ENCODE data around the gene CDA.
"Not testable (repeated sequence)": the region's sequence is repeated elsewhere in the genome, so short reads cannot be mapped to it uniquely, and the experiment has no call there.

The CDA gene

DNA sequence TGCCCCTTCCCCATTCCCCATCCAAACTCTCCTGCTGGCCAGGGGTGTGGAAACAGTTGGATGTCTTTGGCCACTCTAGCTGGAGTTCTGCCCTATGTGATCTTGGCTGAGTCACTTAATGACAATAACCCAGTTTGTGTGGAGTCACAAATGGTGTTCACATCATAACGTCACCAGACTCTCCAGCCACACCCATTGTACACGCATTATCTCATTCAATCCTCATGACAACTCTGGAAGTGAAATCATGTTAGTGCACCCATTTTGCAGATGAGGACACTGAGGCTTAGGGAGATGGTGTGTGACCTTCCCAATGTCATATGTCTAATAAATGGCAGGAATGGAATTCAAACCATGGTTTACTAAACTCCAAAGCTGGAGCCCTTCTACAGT, 1.2 kb upstream of the CDA start:
- DNase-seq, result no peak

DNA sequence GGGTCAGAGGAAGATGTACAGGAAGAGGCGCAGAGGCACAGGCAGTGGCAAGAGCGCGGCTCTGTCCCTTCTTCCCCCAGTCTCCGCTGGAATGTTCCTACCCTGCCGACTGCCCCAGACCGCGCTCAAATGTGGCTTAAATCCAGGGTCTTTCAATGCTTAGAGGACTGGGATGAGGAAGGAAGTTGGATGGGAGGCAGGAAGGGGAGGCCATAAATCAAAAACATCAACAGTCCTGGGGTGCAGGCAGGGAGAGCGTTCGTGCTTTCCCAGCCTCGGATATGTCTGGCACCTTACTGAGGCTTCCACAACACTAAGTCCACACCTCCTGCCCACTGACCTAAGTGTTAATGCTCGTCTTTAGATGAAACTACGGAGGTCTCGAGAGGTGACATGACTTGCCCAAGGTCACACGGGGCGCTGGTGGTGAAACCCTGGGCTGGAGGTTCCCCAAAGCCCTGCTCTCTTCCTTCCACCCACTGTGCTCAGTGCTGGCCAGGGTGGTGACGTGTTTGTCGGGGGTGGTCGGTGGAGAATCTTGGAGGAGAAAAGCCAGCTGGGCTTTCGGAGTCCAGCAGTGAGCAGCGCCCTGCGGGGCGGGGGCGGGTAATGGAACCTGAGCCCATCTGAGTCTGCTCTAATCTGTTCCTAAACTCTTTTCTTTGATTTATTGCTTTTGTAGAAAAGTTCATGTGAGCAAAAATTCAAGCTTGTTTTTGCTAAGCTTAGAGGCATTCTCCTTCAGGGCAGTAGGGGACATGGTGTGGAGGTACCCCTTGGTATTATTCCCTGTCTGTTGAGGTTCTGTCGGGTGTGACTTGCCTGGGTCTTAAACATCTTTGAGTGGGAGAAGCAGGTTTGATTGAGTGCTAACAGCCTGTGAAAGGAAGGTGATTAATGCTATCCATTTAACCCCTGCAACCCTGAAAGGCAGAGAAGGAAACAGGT, 708 bp downstream of the CDA start:
- no peak for DNase-seq

DNA sequence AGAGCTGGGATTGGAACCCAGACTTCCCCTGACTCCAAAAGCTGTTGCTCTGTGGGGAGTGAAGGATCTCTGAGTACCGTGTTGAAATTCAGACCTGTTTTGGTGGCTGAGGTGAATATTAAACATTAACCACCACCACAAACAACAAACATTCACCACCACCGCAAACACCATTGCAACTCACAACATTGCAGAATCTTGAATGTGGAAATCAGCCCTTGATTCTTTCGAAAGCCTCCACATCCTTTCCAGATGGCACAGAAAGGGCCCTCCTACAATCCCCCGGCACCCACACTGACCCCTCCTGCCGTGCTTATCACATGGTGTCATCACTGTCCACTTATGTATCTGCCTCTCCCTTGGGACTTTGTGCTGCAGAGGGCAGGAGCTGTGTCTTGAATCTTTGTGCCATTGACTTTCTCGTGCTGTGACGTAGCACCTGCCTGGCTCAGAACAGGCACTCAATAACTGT, 1.4 kb downstream of the CDA start:
- no peak for DNase-seq

DNA sequence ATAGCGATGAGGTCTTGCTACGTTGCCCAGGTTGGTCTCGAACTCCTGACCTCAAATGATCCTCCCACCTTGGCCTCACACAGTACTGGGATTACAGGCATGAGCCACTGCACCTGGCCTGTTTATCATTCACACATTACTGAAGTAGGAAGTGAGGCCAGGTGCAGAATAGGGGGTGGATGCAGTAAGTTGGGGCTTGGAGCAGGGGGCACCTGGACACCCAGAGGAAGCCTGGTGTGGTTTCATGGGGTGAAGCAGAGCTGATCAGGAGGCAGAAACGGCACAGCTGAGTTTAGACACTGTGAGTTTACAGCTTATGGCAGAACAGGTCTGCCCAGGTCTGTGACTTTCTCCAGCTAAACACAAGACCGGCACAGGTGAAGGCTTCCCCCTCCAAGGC, 4.9 kb downstream of the CDA start:
- no peak for DNase-seq

DNA sequence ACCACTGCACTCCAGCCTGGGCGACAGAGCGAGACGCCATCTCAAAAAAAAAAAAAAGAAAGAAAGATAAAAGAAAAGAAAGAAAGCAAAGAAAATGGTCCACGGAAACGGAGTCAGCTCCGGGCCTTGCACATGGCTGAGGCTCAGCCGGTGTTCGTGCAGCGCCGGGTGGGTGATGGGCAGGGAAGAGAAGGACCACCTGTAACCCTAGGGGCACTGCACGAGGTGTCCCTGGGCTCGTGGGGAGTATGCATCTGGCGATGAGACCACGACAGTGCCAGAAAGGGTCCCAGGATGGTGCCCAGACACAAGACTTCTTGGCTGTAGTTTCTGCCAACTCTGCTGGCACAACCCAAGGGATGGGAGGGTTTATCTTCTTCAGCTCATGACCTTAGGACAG, 5.8 kb downstream of the CDA start:
- DNase-seq, result no peak

DNA sequence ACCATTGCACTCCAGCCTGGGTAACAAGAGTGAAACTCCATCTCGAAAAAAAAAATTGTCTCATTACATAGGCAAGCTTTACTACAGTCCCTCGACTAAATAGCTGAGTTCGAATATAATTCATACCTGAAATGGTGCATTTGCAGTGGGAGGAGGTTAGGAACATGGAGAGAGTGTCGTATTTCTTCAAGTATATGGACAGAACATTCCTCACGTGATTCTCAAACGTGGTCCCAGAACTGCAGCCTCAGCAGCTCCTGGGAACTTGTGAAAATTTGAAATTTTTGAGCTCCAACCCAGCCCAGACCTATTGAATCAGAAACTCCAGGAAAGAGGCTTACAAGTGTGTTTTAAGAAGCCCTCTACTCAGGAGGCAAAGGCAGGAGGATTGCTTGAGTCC, 7.2 kb downstream of the CDA start:
- DNase-seq, result no peak

DNA sequence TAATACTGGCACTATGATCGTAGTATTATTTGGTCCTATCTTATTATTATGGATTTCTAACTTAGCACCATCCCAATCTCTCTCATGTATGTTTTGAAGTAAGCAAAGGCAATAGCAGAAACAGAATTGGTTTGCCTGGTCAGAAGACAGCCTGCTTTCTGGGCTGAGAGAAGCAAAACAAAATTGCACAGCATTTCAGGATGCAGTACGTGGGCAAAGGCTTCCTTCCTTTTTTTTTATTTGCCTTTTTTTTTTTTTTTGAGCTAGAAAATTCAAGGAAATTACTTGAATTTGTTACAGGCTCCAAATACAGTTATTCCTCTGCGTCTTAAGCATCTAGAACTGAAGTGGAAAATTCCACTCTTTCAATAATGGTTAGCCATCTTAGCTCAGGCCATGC, 8.8 kb downstream of the CDA start:
- no peak for DNase-seq

DNA sequence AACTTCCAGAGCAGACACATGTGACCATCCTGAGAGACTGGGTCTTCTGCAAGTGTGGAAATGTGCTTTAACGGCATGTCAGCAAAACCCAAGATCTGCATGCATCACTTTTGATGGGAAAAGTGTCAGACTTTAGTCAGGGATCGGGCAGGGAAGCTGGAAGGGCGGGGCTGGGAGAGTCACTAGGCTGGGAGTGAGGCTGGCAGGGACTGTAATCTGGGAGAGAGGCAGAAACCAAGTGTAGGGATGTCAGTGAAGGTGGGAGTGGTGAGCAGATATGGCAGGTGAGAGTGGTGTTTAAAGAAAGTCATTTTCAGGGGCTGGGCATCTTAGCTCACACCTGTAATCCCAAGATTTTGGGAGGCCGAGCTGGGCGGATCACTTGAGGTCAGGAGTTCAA, 11.3 kb downstream of the CDA start:
- DNase-seq, result no peak

DNA sequence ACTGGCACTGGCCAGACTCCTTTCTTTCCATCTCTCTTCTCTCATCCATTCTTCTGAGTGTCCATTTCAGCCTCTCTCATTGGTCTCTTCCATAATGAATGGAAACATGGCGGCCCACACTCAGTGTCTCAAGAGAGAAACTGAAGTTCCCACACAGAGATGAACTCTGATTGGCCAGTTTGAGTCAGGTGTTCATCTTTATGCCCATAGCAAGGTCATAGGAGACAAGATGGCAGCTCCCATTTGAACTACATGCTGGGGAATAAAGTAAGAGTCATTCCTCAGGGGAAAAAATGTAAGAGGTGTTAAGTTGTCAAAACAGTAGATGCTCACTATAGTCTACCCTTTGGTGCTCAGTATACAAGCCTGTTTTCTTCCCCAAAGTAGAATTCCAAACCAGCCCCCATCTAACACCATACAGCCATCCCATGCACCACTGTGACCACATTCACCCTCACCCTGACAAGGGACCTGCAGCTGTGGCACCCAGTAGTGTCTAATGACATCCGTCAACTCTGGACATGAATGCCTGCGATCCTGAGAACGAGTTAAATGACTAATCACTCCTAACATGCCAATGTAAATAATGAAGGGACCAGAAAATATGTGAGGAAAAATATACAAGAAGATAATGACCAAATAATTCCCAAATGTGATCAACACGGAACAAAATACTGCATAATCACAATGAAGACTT, 12.4 kb downstream of the CDA start:
- no peak for DNase-seq

DNA sequence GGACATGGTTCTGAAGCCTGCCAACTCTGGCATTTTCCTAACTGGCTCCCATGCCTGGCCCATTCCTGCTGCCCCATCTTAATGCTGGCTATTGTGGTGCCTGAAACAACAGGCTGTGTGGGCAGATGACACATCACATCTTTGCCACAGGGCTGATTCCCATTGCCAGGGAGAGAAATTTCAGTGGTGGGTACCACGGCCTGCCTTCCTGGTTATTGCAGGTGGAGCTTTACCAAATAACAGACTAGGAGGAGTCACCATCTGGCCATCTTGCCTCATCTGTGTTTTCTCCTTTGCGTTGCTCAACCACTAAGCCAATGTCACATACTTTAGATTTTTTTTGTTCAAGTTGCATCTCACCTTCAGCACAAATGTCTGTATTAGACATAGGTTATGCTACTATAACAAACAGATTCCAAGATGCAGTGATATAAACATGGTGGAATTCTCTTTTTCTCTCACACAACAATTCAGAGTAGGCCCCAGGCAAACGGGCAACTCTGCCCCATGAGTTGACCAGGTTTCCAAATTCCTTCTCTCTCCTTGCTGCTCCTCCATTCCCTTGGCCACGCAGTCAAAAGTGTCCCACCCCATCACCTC, 14.1 kb downstream of the CDA start:
- no peak for DNase-seq

DNA sequence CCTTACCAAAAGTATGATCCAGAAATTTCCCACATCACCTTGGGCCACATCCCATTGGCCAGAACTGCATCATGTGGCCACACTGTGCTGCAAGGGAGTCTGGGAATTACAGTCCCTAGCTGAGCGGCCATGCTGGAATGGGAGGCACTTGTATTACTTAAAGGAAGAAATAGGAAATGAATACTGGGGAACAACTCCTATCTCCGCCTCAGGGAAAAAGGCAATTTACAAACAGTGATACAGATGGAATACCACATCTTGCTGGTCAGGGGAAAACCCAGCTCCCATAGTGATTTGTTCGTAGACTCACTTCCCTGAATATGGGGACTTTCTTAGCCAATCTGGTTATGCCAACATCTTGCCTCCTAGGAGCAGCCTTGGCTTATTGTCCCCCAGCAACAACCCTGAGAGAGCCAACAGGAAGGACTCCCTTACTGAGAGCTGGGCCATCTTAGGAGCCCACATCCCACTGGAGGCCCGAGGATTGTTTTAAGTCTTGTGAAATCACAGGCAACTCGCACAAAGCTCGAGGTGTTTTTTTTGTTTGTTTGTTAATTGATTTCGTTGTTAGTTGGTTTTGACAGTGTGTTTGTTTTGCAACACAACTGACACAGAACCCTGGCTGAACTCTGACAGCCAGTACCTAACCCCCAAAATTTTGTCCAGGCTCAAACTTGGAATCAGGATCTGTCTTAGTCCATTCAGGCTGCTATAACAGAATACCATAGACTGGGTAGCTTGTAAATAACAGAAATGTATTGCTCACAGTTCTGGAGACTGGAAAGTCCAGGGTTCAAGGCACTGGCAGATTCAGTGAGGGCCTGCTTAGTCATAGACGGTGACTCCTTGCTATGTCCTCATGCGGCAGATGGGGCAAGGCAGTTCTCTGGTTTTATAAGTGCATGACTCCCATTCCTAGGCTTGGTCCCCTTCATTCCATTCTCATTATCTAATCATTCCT, 14.9 kb downstream of the CDA start:
- DNase-seq, result no peak

DNA sequence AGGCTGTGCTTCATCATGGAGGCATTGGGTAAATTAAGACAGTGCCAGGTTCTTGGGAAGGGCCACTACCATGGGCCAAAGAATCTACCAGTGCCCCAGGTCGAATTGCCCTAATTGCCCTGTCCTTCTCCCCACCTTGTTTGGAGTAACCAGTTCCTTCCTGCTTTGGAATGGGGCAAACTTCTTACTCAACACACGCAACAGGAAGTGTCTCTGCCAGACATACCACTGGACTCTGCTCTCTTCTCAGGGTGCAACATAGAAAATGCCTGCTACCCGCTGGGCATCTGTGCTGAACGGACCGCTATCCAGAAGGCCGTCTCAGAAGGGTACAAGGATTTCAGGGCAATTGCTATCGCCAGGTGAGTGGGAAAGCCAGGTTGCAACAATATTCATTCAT, 15.8 kb downstream of the CDA start:
- no peak for DNase-seq

DNA sequence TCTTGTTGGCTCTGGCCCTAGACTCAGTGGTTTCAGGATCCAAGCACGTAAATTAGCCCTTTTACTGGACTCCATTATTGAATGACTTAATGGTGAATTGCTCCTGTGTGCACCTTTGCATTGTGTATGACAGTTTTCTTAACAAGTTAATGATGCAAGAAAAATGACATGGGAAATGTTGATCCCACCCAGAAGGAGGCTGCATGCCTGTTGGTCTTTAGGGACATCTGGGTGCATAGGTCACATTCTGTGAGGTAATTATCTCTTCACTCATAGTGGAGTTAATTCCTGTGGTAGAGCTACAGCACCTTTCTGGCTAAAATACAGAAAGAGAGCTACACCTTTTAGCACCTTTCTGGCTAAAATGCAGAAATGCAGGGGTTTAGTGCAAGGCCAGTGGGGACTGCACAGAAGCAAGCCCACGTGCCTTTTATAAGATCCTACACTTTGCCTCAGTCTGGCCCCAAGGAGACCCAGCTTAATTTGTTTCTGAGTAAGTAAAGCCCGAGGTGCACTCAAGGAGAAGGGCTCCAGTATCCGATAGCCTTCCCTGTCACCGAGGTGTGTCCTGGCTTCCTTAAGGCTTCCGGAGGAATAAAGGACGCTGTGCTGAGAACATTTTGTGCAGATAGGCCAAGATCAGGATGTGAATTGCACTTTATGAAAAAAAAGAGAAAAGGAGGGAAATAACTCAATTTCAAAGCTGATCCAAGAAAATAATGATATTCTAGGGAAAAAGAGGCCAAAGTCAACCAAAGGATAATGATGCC, 18.1 kb downstream of the CDA start:
- not testable (repeated sequence) for DNase-seq

DNA sequence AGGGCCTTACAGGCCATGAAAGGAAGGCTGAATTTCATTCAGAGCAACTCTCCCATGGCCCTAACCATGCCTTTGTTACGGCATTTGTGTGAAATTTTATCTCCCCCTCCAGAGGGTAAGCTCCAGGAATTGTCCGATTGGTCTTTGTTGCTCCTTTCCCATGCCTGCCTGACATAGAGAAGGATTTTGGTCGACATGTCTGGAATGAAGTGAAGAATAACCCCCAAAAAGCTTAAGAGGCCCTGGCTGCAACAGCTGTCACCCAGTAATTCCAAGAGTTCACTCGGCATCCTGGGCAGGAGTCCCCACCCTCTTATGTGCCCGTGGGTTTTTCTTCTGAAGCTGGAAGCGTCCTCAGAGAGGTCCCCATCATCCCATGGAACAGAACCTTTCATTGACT, 20.6 kb downstream of the CDA start:
- no peak for DNase-seq

DNA sequence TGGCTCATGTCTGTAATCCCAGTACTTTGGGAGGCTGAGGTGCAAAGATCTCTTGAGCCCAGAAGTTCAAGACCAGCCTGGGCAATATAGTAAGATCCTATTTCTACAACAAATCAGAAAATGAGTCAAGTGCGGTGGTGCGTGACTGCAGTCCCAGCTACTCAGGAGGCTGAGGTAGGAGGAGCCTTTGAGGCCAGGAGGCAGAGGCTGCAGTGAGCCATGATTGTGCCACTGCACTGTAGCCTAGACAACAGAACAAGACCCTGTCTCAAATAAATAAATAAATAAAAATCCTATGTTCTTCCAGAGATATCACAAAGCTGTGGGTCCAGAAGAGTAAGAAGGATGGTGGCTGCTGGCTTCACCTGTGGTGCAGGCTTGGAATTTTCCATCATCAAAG, 22.1 kb downstream of the CDA start:
- DNase-seq, result no peak

DNA sequence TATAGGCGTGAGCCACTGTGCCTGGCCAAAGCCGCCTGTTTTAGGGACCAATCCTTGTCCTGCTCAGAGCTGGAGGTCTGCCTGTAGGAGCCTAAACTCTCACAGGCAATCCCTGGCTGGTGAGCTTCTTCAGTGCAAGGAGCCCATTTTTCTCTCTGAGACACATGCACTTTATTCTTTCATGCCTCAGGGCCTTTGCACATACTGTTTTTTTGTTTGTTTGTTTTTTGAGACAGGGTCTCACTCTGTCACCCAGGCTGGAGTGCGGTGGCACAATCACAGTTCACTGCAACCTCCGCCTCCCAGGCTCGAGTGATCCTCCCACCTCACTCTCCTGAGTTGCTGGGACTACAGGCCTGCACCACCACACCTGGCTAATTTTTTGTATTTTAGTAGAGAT, 22.8 kb downstream of the CDA start:
- DNase-seq, result no peak

DNA sequence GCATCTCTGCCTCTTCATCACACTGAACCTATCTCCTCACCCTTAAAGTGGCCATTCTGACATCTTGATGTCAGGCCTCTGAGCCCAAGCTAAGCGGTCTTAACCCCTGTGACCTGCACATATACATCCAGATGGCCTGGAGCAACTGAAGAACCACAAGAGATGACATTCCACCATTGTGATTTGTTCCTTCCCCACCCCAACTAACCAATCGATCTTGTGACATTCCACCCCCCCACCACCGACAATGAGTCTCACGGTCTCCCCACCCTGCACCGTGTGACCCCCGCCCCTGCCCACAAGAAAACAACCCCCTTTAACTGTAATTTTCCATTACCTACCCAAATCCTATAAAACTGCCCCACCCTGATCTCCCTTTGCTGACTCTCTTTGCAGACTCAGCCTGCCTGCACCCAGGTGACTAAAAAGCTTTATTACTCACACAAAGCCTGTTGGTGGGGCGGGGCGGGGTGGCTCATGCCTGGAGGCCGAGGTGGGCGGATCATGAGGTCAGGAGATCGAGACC, 23.4 kb downstream of the CDA start:
- no peak for DNase-seq

DNA sequence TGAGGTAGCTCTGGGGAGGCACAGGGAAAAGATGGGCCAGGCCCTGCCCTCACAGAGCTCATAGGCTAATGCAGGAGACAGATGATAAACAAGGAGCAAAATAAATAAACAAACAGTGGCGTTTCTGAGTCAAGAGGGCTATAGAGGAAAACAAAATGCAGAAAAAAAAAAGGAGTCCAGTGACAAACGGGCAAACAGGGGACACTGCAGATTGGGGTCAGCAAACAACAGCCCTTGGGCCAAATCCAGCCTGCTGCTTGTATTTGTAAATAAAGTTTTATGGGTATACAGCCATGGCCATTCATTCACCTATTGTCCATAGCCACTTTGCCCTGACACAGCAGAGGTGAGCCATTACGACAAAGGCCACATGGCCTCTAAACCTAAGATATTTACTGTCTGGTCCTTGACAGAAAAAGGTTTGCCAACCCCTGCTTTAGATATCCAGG, 25.3 kb downstream of the CDA start:
- no peak for DNase-seq

DNA sequence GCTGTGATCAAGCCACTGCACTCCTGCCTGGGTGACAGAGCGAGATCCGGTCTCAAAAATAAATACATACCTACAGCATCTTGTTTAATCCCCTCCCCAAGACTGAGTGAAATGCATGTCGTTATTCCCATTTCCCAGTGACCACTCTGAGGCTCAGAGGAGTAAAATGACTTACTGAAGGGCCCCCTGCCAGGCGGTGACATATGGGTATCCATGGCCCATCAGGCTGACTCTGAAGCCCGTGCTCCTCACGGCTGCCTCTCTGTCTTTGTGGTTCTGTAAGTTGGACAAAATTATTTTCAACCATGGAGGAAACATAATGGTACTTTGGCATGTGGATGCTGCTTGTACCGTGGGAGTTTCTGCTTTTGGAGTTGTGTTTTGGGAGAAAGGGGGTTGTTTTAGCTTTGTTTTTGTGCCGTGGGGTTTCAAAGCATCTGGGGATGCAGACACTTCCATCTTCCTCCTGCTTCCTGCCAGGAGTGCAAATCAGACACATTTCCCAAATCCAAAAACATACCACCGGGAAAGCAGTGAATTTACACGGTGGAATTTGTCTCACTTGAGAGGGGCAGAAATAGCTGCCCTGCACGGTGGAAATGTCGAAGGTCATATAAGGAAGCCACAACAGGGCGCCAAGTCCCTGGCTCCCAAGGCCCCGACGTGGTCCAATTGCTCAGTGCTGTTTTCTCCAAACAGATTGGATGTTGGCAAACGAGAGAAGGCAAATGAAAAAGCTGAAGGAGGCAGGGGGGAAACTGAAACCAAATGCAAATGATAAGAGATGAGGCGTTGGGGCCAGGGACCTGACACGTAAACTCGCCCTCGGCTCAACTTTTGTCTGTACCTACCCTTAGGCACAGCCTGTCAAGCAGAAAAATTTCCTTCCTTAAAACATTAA, 27.3 kb downstream of the CDA start:
- DNase-seq, result no peak

DNA sequence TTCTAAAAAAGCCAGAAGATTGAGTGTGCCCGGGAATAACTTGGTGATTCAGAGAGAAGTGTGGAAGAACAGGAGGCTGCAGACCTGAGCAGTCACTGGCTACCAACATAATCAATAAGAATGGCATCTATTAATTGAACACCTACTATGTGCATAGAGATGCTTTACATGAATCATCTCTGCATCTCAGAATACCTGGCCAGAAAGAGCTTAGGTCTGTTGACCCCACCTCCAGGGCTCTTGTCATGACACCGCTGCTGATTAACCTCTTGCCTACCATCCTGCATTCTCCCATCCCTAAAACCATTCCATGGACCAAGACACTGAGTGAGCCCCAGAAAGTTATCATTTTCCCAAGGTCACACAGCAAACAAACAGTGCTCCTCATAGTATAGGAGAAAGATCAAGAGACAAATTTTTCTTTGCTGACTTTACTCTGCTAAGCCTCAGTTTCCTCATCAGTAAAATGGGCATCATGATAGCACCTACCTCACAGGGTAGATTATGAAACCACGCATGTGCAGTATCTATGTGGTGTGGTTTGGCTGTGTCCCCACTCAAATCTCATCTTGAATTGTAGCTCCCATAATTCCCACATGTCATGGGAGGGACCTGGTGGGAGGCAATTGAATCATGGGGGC, 28.1 kb downstream of the CDA start:
- DNase-seq, result no peak
